GM23338 (cell line): Measurements from ENCODE around the gene C2CD2L. TPM values are rescaled to one million over a fixed set of nuclear protein-coding genes. Genes with fewer than 3 reads are reported as not detected.

ENCODE experiments used
- ATAC-seq: fragments of 200-7000 bp; cut with Tn5 transposase; 3 replicates; pipeline ENCODE4 v1.9.1; 2020
- DNase-seq: peaks from one replicate; pipeline ENCODE4 v3.0.0-alpha.2; 2015; ENCODE audit warnings: low spot score
- H2AFZ ChIP-seq: fragments of 200-600 bp; sonication (generic); 2 replicates; pipeline ENCODE4 v1.8.0; 2016; ENCODE audit warnings: antibody characterized with exemption, mild to moderate bottlenecking, moderate library complexity
- H3F3A ChIP-seq: fragments of 200-600 bp; sonication (generic); replicated peaks from 2 replicates; pipeline ENCODE4 v1.8.0; 2017; ENCODE audit warnings: antibody characterized with exemption, mixed run types, low read depth
- H3K27ac ChIP-seq: fragments of 200-600 bp; sonication (generic); 2 replicates; pipeline ENCODE4 v1.6.1; 2016; ENCODE audit warnings: low read depth
- H3K27me3 ChIP-seq: fragments of 200-600 bp; sonication (generic); 2 replicates; pipeline ENCODE4 v1.8.0; 2016; ENCODE audit warnings: mild to moderate bottlenecking, mixed run types, moderate library complexity; ENCODE audit not compliant: insufficient read depth
- H3K36me3 ChIP-seq: fragments of 200-600 bp; sonication (generic); 2 replicates; pipeline ENCODE4 v1.8.0; 2016; ENCODE audit warnings: mild to moderate bottlenecking; ENCODE audit not compliant: insufficient read depth
- H3K4me1 ChIP-seq: fragments of 200-600 bp; sonication (generic); 2 replicates; pipeline ENCODE4 v1.8.0; 2016; ENCODE audit warnings: mild to moderate bottlenecking, moderate library complexity; ENCODE audit not compliant: insufficient read depth
- H3K4me2 ChIP-seq: fragments of 200-600 bp; sonication (generic); 2 replicates; pipeline ENCODE4 v1.7.1; 2017; ENCODE audit warnings: mixed run types
- H3K4me3 ChIP-seq: fragments of 200-600 bp; sonication (generic); 2 replicates; pipeline ENCODE4 v1.6.1; 2016; ENCODE audit warnings: mixed run types
- H3K79me2 ChIP-seq: fragments of 200-600 bp; sonication (generic); replicated peaks from 2 replicates; pipeline ENCODE4 v1.8.0; 2017; ENCODE audit warnings: mild to moderate bottlenecking; ENCODE audit not compliant: insufficient read depth
- H3K9me2 ChIP-seq: fragments of 200-600 bp; sonication (generic); 2 replicates; pipeline ENCODE4 v1.8.0; 2017; ENCODE audit not compliant: insufficient read depth
- H4K20me1 ChIP-seq: fragments of 200-600 bp; sonication (generic); replicated peaks from 2 replicates; pipeline ENCODE4 v1.8.0; 2017; ENCODE audit warnings: mild to moderate bottlenecking; ENCODE audit not compliant: insufficient read depth
- H3K27ac Mint-ChIP-seq: 2 replicates; pipeline ENCODE4 v1.8.0; 2020; ENCODE audit warnings: inconsistent platforms, mild to moderate bottlenecking, moderate library complexity, mixed read lengths
- H3K27me3 Mint-ChIP-seq: 3 replicates; pipeline ENCODE4 v1.8.0; 2022; ENCODE audit warnings: low read depth, mild to moderate bottlenecking, moderate library complexity, mixed read lengths, inconsistent platforms; ENCODE audit not compliant: insufficient read depth, poor library complexity
- H3K36me3 Mint-ChIP-seq: 3 replicates; pipeline ENCODE4 v1.8.0; 2021; ENCODE audit warnings: low read depth, mild to moderate bottlenecking, inconsistent platforms, moderate library complexity, mixed read lengths
- H3K4me1 Mint-ChIP-seq: 3 replicates; pipeline ENCODE4 v1.8.0; 2020; ENCODE audit warnings: mild to moderate bottlenecking, inconsistent platforms, mixed read lengths
- H3K4me3 Mint-ChIP-seq: 3 replicates; pipeline ENCODE4 v1.8.0; 2021; ENCODE audit warnings: moderate library complexity, mild to moderate bottlenecking, inconsistent platforms, mixed read lengths
- H3K9me3 Mint-ChIP-seq: 3 replicates; pipeline ENCODE4 v1.8.0; 2020; ENCODE audit warnings: moderate library complexity, mild to moderate bottlenecking, inconsistent platforms, mixed read lengths
- CREB1 ChIP-seq: fragments of 250-450 bp; sonication (Bioruptor Pico); IDR thresholded peaks from 2 replicates; pipeline ENCODE4 v1.5.0; 2020; ENCODE audit warnings: low read depth, mild to moderate bottlenecking, moderate library complexity
- EZH2 ChIP-seq: fragments of 200-600 bp; sonication (generic); IDR thresholded peaks from one replicate; pipeline ENCODE4 v1.8.0; 2017; ENCODE audit warnings: antibody characterized with exemption, mild to moderate bottlenecking, low read depth; ENCODE audit not compliant: unreplicated experiment
- EZH2phosphoT487 ChIP-seq: fragments of 200-600 bp; sonication (generic); IDR thresholded peaks from one replicate; pipeline ENCODE4 v1.8.1; 2018; ENCODE audit warnings: antibody characterized with exemption; ENCODE audit not compliant: unreplicated experiment
- JUNB ChIP-seq: IDR thresholded peaks from one replicate; pipeline ENCODE4 v1.6.1; 2016; ENCODE audit warnings: antibody characterized with exemption; ENCODE audit not compliant: unreplicated experiment
- NANOG ChIP-seq: IDR thresholded peaks from 2 replicates; pipeline ENCODE4 v1.6.1; 2016; ENCODE audit warnings: antibody characterized with exemption, borderline replicate concordance
- POLR2AphosphoS5 ChIP-seq: IDR thresholded peaks from 2 replicates; pipeline ENCODE4 v1.6.1; 2016; ENCODE audit warnings: antibody characterized with exemption, low read depth
- STAT1 ChIP-seq: IDR thresholded peaks from one replicate; pipeline ENCODE4 v1.6.1; 2016; ENCODE audit warnings: antibody characterized with exemption; ENCODE audit not compliant: unreplicated experiment
- ZNF114 ChIP-seq: fragments of 250-450 bp; sonication (Bioruptor Pico); IDR thresholded peaks from 2 replicates; pipeline ENCODE4 v1.5.0; 2020; ENCODE audit warnings: mild to moderate bottlenecking, moderate library complexity
- ZNF331 ChIP-seq: fragments of 250-450 bp; sonication (Bioruptor Pico); IDR thresholded peaks from 2 replicates; pipeline ENCODE4 v1.5.0; 2020; ENCODE audit warnings: low read depth, mild to moderate bottlenecking, moderate library complexity
- polyA plus RNA-seq: library from polyadenylated mRNA; unstranded; fragments of >200 nt; fragmentation: Nextera tagmentation; extraction: Ambion mirVana; gene quantifications from 2 replicates; pipeline ENCODE4 v1.2.1, GENCODE V29; 2016
- total RNA-seq: library from RNA; depleted of rRNA; stranded (reverse); fragments of >200 nt; shearing (Covaris generic); gene quantifications from 2 replicates; pipeline ENCODE4 v1.2.3, GENCODE V29; 2014
- TF ChIP-seq, protein P1 (sequence below), 2 experiments: fragments of 200-600 bp in 1 of 2; sonication (generic) in 1 of 2; conservative IDR thresholded peaks; 2 replicates each; pipeline versions ENCODE4 v1.5.1 to v1.6.1; 2016 to 2017; ENCODE audit warnings: antibody characterized with exemption in 2 of 2, low read depth in 2 of 2, mild to moderate bottlenecking in 2 of 2, moderate library complexity in 1 of 2
- TF ChIP-seq, protein P2 (sequence below): IDR thresholded peaks from 2 replicates; pipeline ENCODE4 v1.6.1; 2016; ENCODE audit warnings: antibody characterized with exemption
- TF ChIP-seq, protein P3 (sequence below): fragments of 250-450 bp; sonication (Bioruptor Pico); IDR thresholded peaks from 2 replicates; pipeline ENCODE4 v1.5.0; 2020; ENCODE audit warnings: mild to moderate bottlenecking, moderate library complexity
- TF ChIP-seq, protein P4 (sequence below): IDR thresholded peaks from one replicate; pipeline ENCODE4 v1.6.1; 2018; ENCODE audit warnings: antibody characterized with exemption; ENCODE audit not compliant: unreplicated experiment

Gene C2CD2L
- total and polyA plus RNA-seq, 2 experiments from 2014 or later, result 1.4 to 4.4 TPM

DNA sequence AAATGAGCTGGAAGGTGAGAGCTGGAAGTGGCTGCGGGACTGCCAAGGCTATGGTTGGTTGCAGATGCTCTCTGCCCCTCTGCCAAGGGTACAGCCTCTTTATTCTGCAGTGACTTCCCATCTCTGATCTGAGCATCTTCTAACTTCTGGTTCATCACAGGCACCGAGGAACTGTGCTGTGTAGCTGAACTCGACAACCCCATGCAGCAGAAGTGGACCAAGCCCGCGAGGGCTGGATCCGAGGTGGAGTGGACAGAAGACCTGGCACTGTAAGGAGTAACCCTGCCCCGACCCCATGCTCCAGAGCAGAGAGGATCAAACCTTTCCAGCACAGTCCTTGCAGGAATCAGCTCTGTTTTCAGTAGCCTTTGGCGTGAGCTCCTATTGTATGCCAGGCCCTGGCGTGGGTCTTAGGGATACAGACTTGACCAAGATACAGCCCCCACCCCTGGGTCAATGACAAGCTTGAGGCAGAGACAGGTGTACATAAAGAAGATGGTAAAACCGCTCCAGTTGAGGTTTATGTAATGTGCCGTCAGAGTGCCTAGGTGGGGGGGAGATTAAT, 4.3 kb downstream of the C2CD2L start:
- H2AFZ ChIP-seq, result no peak overlapping the region
- H3K4me2 ChIP-seq, result no peak overlapping the region
- H3K4me3 Mint-ChIP-seq, result no peak overlapping the region
- no peaks in the 10 kb centered on the region for H3K79me2 ChIP-seq
- peaks cover 20% of the 10 kb centered on the region for H3K27me3 ChIP-seq
- peaks cover 19% of the 10 kb centered on the region for H3K4me1 ChIP-seq
- no peaks in the 10 kb centered on the region; the same call in 2 of the 3 replicates for H3K36me3 Mint-ChIP-seq
- no peak overlapping the region for H3K27ac Mint-ChIP-seq
- H3K27me3 Mint-ChIP-seq, result peaks cover 19% of the 10 kb centered on the region
- TF ChIP-seq STAT1, result no peak
- TF ChIP-seq, protein P1, sequence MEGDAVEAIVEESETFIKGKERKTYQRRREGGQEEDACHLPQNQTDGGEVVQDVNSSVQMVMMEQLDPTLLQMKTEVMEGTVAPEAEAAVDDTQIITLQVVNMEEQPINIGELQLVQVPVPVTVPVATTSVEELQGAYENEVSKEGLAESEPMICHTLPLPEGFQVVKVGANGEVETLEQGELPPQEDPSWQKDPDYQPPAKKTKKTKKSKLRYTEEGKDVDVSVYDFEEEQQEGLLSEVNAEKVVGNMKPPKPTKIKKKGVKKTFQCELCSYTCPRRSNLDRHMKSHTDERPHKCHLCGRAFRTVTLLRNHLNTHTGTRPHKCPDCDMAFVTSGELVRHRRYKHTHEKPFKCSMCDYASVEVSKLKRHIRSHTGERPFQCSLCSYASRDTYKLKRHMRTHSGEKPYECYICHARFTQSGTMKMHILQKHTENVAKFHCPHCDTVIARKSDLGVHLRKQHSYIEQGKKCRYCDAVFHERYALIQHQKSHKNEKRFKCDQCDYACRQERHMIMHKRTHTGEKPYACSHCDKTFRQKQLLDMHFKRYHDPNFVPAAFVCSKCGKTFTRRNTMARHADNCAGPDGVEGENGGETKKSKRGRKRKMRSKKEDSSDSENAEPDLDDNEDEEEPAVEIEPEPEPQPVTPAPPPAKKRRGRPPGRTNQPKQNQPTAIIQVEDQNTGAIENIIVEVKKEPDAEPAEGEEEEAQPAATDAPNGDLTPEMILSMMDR (conservative IDR thresholded peaks at IDR 0.05; ENCODE audit: low read depth in 2 of 2), result no peak
- no peak for TF ChIP-seq EZH2phosphoT487
- TF ChIP-seq, protein P2, sequence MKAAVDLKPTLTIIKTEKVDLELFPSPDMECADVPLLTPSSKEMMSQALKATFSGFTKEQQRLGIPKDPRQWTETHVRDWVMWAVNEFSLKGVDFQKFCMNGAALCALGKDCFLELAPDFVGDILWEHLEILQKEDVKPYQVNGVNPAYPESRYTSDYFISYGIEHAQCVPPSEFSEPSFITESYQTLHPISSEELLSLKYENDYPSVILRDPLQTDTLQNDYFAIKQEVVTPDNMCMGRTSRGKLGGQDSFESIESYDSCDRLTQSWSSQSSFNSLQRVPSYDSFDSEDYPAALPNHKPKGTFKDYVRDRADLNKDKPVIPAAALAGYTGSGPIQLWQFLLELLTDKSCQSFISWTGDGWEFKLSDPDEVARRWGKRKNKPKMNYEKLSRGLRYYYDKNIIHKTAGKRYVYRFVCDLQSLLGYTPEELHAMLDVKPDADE, result no peak
- TF ChIP-seq, protein P3, sequence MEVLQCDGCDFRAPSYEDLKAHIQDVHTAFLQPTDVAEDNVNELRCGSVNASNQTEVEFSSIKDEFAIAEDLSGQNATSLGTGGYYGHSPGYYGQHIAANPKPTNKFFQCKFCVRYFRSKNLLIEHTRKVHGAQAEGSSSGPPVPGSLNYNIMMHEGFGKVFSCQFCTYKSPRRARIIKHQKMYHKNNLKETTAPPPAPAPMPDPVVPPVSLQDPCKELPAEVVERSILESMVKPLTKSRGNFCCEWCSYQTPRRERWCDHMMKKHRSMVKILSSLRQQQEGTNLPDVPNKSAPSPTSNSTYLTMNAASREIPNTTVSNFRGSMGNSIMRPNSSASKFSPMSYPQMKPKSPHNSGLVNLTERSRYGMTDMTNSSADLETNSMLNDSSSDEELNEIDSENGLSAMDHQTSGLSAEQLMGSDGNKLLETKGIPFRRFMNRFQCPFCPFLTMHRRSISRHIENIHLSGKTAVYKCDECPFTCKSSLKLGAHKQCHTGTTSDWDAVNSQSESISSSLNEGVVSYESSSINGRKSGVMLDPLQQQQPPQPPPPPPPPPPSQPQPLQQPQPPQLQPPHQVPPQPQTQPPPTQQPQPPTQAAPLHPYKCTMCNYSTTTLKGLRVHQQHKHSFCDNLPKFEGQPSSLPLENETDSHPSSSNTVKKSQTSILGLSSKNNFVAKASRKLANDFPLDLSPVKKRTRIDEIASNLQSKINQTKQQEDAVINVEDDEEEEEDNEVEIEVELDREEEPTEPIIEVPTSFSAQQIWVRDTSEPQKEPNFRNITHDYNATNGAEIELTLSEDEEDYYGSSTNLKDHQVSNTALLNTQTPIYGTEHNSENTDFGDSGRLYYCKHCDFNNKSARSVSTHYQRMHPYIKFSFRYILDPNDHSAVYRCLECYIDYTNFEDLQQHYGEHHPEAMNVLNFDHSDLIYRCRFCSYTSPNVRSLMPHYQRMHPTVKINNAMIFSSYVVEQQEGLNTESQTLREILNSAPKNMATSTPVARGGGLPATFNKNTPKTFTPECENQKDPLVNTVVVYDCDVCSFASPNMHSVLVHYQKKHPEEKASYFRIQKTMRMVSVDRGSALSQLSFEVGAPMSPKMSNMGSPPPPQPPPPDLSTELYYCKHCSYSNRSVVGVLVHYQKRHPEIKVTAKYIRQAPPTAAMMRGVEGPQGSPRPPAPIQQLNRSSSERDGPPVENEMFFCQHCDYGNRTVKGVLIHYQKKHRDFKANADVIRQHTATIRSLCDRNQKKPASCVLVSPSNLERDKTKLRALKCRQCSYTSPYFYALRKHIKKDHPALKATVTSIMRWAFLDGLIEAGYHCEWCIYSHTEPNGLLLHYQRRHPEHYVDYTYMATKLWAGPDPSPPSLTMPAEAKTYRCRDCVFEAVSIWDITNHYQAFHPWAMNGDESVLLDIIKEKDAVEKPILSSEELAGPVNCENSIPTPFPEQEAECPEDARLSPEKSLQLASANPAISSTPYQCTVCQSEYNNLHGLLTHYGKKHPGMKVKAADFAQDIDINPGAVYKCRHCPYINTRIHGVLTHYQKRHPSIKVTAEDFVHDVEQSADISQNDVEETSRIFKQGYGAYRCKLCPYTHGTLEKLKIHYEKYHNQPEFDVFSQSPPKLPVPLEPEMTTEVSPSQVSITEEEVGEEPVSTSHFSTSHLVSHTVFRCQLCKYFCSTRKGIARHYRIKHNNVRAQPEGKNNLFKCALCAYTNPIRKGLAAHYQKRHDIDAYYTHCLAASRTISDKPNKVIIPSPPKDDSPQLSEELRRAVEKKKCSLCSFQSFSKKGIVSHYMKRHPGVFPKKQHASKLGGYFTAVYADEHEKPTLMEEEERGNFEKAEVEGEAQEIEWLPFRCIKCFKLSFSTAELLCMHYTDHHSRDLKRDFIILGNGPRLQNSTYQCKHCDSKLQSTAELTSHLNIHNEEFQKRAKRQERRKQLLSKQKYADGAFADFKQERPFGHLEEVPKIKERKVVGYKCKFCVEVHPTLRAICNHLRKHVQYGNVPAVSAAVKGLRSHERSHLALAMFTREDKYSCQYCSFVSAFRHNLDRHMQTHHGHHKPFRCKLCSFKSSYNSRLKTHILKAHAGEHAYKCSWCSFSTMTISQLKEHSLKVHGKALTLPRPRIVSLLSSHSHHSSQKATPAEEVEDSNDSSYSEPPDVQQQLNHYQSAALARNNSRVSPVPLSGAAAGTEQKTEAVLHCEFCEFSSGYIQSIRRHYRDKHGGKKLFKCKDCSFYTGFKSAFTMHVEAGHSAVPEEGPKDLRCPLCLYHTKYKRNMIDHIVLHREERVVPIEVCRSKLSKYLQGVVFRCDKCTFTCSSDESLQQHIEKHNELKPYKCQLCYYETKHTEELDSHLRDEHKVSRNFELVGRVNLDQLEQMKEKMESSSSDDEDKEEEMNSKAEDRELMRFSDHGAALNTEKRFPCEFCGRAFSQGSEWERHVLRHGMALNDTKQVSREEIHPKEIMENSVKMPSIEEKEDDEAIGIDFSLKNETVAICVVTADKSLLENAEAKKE (CRISPR knock-in tag), result no peak
- no peak for TF ChIP-seq POLR2AphosphoS5
- TF ChIP-seq EZH2, result no peak
- no peak for TF ChIP-seq ZNF331 (CRISPR knock-in tag)
- TF ChIP-seq ZNF114, result no peak
- no peak for TF ChIP-seq JUNB
- TF ChIP-seq, protein P4, sequence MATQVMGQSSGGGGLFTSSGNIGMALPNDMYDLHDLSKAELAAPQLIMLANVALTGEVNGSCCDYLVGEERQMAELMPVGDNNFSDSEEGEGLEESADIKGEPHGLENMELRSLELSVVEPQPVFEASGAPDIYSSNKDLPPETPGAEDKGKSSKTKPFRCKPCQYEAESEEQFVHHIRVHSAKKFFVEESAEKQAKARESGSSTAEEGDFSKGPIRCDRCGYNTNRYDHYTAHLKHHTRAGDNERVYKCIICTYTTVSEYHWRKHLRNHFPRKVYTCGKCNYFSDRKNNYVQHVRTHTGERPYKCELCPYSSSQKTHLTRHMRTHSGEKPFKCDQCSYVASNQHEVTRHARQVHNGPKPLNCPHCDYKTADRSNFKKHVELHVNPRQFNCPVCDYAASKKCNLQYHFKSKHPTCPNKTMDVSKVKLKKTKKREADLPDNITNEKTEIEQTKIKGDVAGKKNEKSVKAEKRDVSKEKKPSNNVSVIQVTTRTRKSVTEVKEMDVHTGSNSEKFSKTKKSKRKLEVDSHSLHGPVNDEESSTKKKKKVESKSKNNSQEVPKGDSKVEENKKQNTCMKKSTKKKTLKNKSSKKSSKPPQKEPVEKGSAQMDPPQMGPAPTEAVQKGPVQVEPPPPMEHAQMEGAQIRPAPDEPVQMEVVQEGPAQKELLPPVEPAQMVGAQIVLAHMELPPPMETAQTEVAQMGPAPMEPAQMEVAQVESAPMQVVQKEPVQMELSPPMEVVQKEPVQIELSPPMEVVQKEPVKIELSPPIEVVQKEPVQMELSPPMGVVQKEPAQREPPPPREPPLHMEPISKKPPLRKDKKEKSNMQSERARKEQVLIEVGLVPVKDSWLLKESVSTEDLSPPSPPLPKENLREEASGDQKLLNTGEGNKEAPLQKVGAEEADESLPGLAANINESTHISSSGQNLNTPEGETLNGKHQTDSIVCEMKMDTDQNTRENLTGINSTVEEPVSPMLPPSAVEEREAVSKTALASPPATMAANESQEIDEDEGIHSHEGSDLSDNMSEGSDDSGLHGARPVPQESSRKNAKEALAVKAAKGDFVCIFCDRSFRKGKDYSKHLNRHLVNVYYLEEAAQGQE, result no peak
- TF ChIP-seq CREB1, result no peak
- no peak for TF ChIP-seq NANOG
- H3K4me1 Mint-ChIP-seq, result peaks cover 19% of the 10 kb centered on the region
- H3K9me2 ChIP-seq, result no peaks in the 10 kb centered on the region
- ATAC-seq, result no peak
- no peaks in the 10 kb centered on the region for H3K9me3 Mint-ChIP-seq
- H4K20me1 ChIP-seq, result no peaks in the 10 kb centered on the region
- no peak overlapping the region for H3K4me3 ChIP-seq
- peaks cover 5% of the 10 kb centered on the region; the same call in 1 of the 2 replicates for H3F3A ChIP-seq
- DNase-seq, result no peak
- no peak overlapping the region for H3K27ac ChIP-seq
- no peaks in the 10 kb centered on the region for H3K36me3 ChIP-seq
